CD14-positive monocyte (primary cell): ENCODE measurements around the gene DNASE1. TPM values are rescaled to one million over a fixed set of nuclear protein-coding genes. Genes with fewer than 3 reads are reported as not detected.

Experiments
- DNase-seq, 3 donors: peaks; one replicate each; pipeline ENCODE4 v3.0.0-alpha.2; 2011 to 2022
- H2AFZ ChIP-seq: 2 replicates; pipeline ENCODE4 v1.6.0; 2012; ENCODE audit warnings: mild to moderate bottlenecking, low read depth, low read length, inconsistent platforms; ENCODE audit not compliant: insufficient read depth, poor library complexity, severe bottlenecking
- H3K27ac ChIP-seq, 2 donors: 1 replicate in 1 of 2; 2 replicates in 1 of 2; pipeline ENCODE4 v1.5.1; 2012 to 2013; ENCODE audit warnings: low read length in 2 of 2, control low read depth in 1 of 2, inconsistent platforms in 1 of 2, low read depth in 1 of 2, mild to moderate bottlenecking in 1 of 2
- H3K27me3 ChIP-seq, 2 donors: one replicate each; pipeline versions ENCODE4 v1.6.0 to v1.6.1; 2011 to 2013; ENCODE audit warnings: low read length in 2 of 2; ENCODE audit not compliant: control insufficient read depth in 2 of 2, insufficient read depth in 2 of 2
- H3K36me3 ChIP-seq, 2 donors: replicated peaks in 1 of 2; 1 replicate in 1 of 2; 2 replicates in 1 of 2; pipeline versions ENCODE4 v1.5.1 to v1.6.1; 2012 to 2013; ENCODE audit warnings: low read length in 2 of 2, control low read depth in 1 of 2, inconsistent platforms in 1 of 2, mild to moderate bottlenecking in 1 of 2; ENCODE audit not compliant: insufficient read depth in 2 of 2, control insufficient read depth in 1 of 2
- H3K4me1 ChIP-seq, 2 donors: 1 replicate in 1 of 2; 2 replicates in 1 of 2; pipeline versions ENCODE4 v1.5.1 to v1.6.1; 2012 to 2013; ENCODE audit warnings: low read length in 2 of 2, control low read depth in 1 of 2, inconsistent platforms in 1 of 2, mild to moderate bottlenecking in 1 of 2, moderate library complexity in 1 of 2; ENCODE audit not compliant: insufficient read depth in 2 of 2, control insufficient read depth in 1 of 2
- H3K4me2 ChIP-seq: replicated peaks from 2 replicates; pipeline ENCODE3; 2012; ENCODE audit warnings: low read length, moderate library complexity, mild to moderate bottlenecking; ENCODE audit not compliant: poor library complexity, severe bottlenecking; ENCODE audit errors: extremely low read depth
- H3K4me3 ChIP-seq, 3 experiments: fragments of 200-600 bp in 1 of 3; sonication (generic) in 1 of 3; replicated peaks in 1 of 3; 1 replicate in 2 of 3; 2 replicates in 1 of 3; pipeline ENCODE4 v1.5.1; 2011 to 2013; ENCODE audit warnings: low read length in 3 of 3, mild to moderate bottlenecking in 3 of 3, control low read depth in 2 of 3, low read depth in 2 of 3, inconsistent platforms in 1 of 3, moderate library complexity in 1 of 3
- H3K79me2 ChIP-seq: 2 replicates; pipeline ENCODE4 v1.6.0; 2012; ENCODE audit warnings: mild to moderate bottlenecking, control low read depth, inconsistent platforms, low read length, moderate library complexity; ENCODE audit not compliant: insufficient read depth
- H3K9ac ChIP-seq: 2 replicates; pipeline ENCODE4 v1.6.0; 2017; ENCODE audit warnings: low read length, mild to moderate bottlenecking; ENCODE audit not compliant: insufficient read depth, poor library complexity, severe bottlenecking
- H3K9me3 ChIP-seq, 2 donors: replicated peaks in 1 of 2; 1 replicate in 1 of 2; 2 replicates in 1 of 2; pipeline versions ENCODE4 v1.5.1 to v1.6.1; 2012 to 2013; ENCODE audit warnings: low read length in 2 of 2, control low read depth in 1 of 2; ENCODE audit not compliant: control insufficient read depth in 1 of 2, insufficient read depth in 1 of 2
- H4K20me1 ChIP-seq: 2 replicates; pipeline ENCODE4 v1.6.0; 2012; ENCODE audit warnings: mild to moderate bottlenecking, low read length, control low read depth, moderate library complexity; ENCODE audit not compliant: insufficient read depth
- H3K27ac Mint-ChIP-seq, 7 donors: one replicate each; pipeline ENCODE4 v1.8.0; 2020; ENCODE audit warnings: mild to moderate bottlenecking in 7 of 7, mixed read lengths in 7 of 7, moderate library complexity in 6 of 7, inconsistent platforms in 2 of 7
- H3K27me3 Mint-ChIP-seq, 3 donors: one replicate each; pipeline ENCODE4 v1.8.0; 2021 to 2022; ENCODE audit warnings: low read depth in 3 of 3, mild to moderate bottlenecking in 3 of 3, mixed read lengths in 3 of 3, moderate library complexity in 3 of 3, inconsistent platforms in 1 of 3
- H3K36me3 Mint-ChIP-seq, 2 donors: one replicate each; pipeline ENCODE4 v1.8.0; 2020; ENCODE audit warnings: mixed read lengths in 2 of 2, inconsistent platforms in 1 of 2, mild to moderate bottlenecking in 1 of 2
- H3K4me1 Mint-ChIP-seq: one replicate; pipeline ENCODE4 v1.8.0; 2020; ENCODE audit warnings: mild to moderate bottlenecking, mixed read lengths
- H3K4me3 Mint-ChIP-seq, 2 donors: one replicate each; pipeline ENCODE4 v1.8.0; 2020; ENCODE audit warnings: mild to moderate bottlenecking in 2 of 2, mixed read lengths in 2 of 2, moderate library complexity in 1 of 2
- H3K9me3 Mint-ChIP-seq, 7 donors: one replicate each; pipeline ENCODE4 v1.8.0; 2020 to 2022; ENCODE audit warnings: mixed read lengths in 7 of 7, mild to moderate bottlenecking in 6 of 7, moderate library complexity in 6 of 7, inconsistent platforms in 2 of 7
- CTCF ChIP-seq: fragments of 200-600 bp; IDR thresholded peaks from one replicate; pipeline ENCODE4 v1.8.0; 2022; ENCODE audit warnings: antibody characterized with exemption, mild to moderate bottlenecking
- WGBS: methylation state at CpG from one replicate; pipeline ENCODE4 v1.1.5; 2013; ENCODE audit warnings: missing lambda C conversion rate; ENCODE audit not compliant: insufficient coverage; 5-methylcytosine and 5-hydroxymethylcytosine counted together
- intact Hi-C, 2 donors: fragments of 100-400 bp; cut with micrococcal nuclease; formaldehyde crosslinking; loops; one replicate each; pipeline versions ENCODE4 v1.15.0 to v1.15.1; 2023
- polyA plus RNA-seq, 3 donors: library from polyadenylated mRNA; depleted of rRNA in 1 of 3; unstranded in 2 of 3; stranded (reverse) in 1 of 3; fragments of 300-500 nt in 2 of 3; fragments of >200 nt in 1 of 3; fragmentation: Illumina TruSeq in 2 of 3; gene quantifications; 1 replicate in 2 of 3; 2 replicates in 1 of 3; pipeline ENCODE4 v1.2.3, GENCODE V29; 2012 to 2021

The DNASE1 gene
- polyA plus RNA-seq, 3 donors: 1.5 to 21.1 TPM; not detected in 1

- H3K27me3 ChIP-seq: no peaks in the 10 kb centered on the region
- no peak overlapping the region for H2AFZ ChIP-seq
- no peaks in the 10 kb centered on the region for H3K9me3 ChIP-seq
- TF ChIP-seq CTCF: no peak
- H3K4me1 Mint-ChIP-seq: peaks cover 52% of the 10 kb centered on the region
- peaks cover 0 to 1% (median 0%) of the 10 kb centered on the region in 3 donors for H3K27me3 Mint-ChIP-seq
- DNase-seq: no peak
- H3K4me3 ChIP-seq: peak overlapping the region; percentile 81 to 97 (median 90)
- peaks cover 74% of the 10 kb centered on the region for H3K79me2 ChIP-seq
- peaks cover 19% of the 10 kb centered on the region for H4K20me1 ChIP-seq
- intact Hi-C loops: loop anchor here in 1 of 2 donors (10.0 kb wide), 1 partner anchor 572 kb away; no protein-coding TSS in a partner anchor
- peak overlapping the region; percentile 99 to 100 for H3K4me3 Mint-ChIP-seq
- peaks cover 34 to 38% of the 10 kb centered on the region in 2 donors for H3K4me1 ChIP-seq
- peak overlapping the region; percentile 92 for H3K4me2 ChIP-seq
- WGBS: 84% methylated on average over 14 of the region's 34 CpGs
- no peaks in the 10 kb centered on the region for H3K9me3 Mint-ChIP-seq
- peak overlapping the region in 4 of 7 donors; percentile 64 to 99 (median 98) for H3K27ac Mint-ChIP-seq
- peak overlapping the region; percentile 70 to 94 for H3K27ac ChIP-seq
- H3K9ac ChIP-seq: peak overlapping the region; percentile 84
- H3K36me3 ChIP-seq: peaks cover 0 to 15% of the 10 kb centered on the region in 2 donors
- peaks cover 11 to 30% of the 10 kb centered on the region in 2 donors for H3K36me3 Mint-ChIP-seq
These were observed 41.7 kb upstream of the DNASE1 start for GRCh38 chr16:3612510-3613466.

- Histone ChIP-seq H3K4me1 (peaks cover 19 to 23% of the 10 kb centered on the region in 2 donors), H3K36me3 (peaks cover 0 to 7% of the 10 kb centered on the region in 2 donors), H3K9me3 (no peaks in the 10 kb centered on the region), H3K4me3 (no peak overlapping the region), H3K9ac (no peak overlapping the region), H3K4me2 (peak overlapping the region; percentile 15), H3K79me2 (peaks cover 89% of the 10 kb centered on the region), H2AFZ (no peak overlapping the region), H3K27me3 (no peaks in the 10 kb centered on the region), H3K27ac (peak overlapping the region; percentile 1 to 58), H4K20me1 (peaks cover 31% of the 10 kb centered on the region)
- H3K36me3 Mint-ChIP-seq: peaks cover 19 to 30% of the 10 kb centered on the region in 2 donors
- intact Hi-C loops: loop anchor here in 1 of 2 donors (10.0 kb wide), 1 partner anchor 566 kb away; no protein-coding TSS in a partner anchor
- no CpG with 5 or more reads among the region's 3 CpGs for WGBS
- H3K9me3 Mint-ChIP-seq: no peaks in the 10 kb centered on the region
- H3K4me3 Mint-ChIP-seq: peak overlapping the region in 1 of 2 donors; percentile 6
- H3K4me1 Mint-ChIP-seq: peaks cover 38% of the 10 kb centered on the region
- DNase-seq: peak; percentile 51 to 85 (median 81)
- peak overlapping the region; percentile 37 to 88 (median 82) for H3K27ac Mint-ChIP-seq
- no peak for TF ChIP-seq CTCF
- no peaks in the 10 kb centered on the region for H3K27me3 Mint-ChIP-seq
These were observed 35.7 kb upstream of the DNASE1 start for GRCh38 chr16:3618769-3619141.
